Prostate gland (tissue), 2 donors: Measurements from ENCODE around the gene TMC5.

Experiments used
- POLR2A ChIP-seq: fragments of 450-650 bp; IDR thresholded peaks from one replicate; pipeline ENCODE4 v1.6.1; 2016; ENCODE audit warnings: antibody characterized with exemption, mild to moderate bottlenecking
- POLR2AphosphoS5 ChIP-seq: sonication (generic); formaldehyde crosslinking; IDR thresholded peaks from one replicate; pipeline ENCODE4 v1.6.1; 2017; ENCODE audit warnings: antibody characterized with exemption
- TF ChIP-seq, protein P1 (sequence below), 4 experiments: fragments of 200-600 bp in 2 of 4; fragments of 450-650 bp in 2 of 4; sonication (generic) in 2 of 4; IDR thresholded peaks; 1 replicate in 3 of 4; 2 replicates in 1 of 4; pipeline ENCODE4 v1.5.1; 2016 to 2019; ENCODE audit warnings: antibody characterized with exemption in 4 of 4, mild to moderate bottlenecking in 2 of 4, moderate library complexity in 2 of 4

- TF ChIP-seq, protein P1, sequence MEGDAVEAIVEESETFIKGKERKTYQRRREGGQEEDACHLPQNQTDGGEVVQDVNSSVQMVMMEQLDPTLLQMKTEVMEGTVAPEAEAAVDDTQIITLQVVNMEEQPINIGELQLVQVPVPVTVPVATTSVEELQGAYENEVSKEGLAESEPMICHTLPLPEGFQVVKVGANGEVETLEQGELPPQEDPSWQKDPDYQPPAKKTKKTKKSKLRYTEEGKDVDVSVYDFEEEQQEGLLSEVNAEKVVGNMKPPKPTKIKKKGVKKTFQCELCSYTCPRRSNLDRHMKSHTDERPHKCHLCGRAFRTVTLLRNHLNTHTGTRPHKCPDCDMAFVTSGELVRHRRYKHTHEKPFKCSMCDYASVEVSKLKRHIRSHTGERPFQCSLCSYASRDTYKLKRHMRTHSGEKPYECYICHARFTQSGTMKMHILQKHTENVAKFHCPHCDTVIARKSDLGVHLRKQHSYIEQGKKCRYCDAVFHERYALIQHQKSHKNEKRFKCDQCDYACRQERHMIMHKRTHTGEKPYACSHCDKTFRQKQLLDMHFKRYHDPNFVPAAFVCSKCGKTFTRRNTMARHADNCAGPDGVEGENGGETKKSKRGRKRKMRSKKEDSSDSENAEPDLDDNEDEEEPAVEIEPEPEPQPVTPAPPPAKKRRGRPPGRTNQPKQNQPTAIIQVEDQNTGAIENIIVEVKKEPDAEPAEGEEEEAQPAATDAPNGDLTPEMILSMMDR (IDR thresholded peaks at IDR 0.05), result no peak
- TF ChIP-seq POLR2AphosphoS5, result no peak
- no peak for TF ChIP-seq POLR2A
Measured at GRCh38 chr16:19499481-19499880, 81.8 kb downstream of the TMC5 start.
